CD4-positive, CD25-positive, alpha-beta regulatory T cell (primary cell): Measurements from ENCODE around the gene ATN1. TPM values are rescaled to one million over a fixed set of nuclear protein-coding genes. Genes with fewer than 3 reads are reported as not detected.

ENCODE experiments used
- ATAC-seq, 2 donors: fragments of 150-1000 bp; cut with Tn5 transposase; one replicate each; pipeline ENCODE4 v1.10.0; 2021; ENCODE audit warnings: low read depth in 2 of 2, moderate number of reproducible peaks in 2 of 2, moderate library complexity in 1 of 2
- DNase-seq, 3 donors: peaks; one replicate each; pipeline versions ENCODE4 v3.0.0 to v3.0.0-alpha.2; 2012 to 2022; ENCODE audit warnings: mixed read lengths in 1 of 3
- H3K27ac ChIP-seq: one replicate; pipeline ENCODE4 v1.7.0; 2013; ENCODE audit warnings: mild to moderate bottlenecking, low read length; ENCODE audit not compliant: insufficient read depth, poor library complexity, severe bottlenecking
- H3K27me3 ChIP-seq: one replicate; pipeline ENCODE4 v1.7.0; 2013; ENCODE audit warnings: low read length; ENCODE audit not compliant: control insufficient read depth, insufficient read depth
- H3K36me3 ChIP-seq: one replicate; pipeline ENCODE4 v1.7.0; 2013; ENCODE audit warnings: mild to moderate bottlenecking, low read length, moderate library complexity; ENCODE audit not compliant: control insufficient read depth, insufficient read depth
- H3K4me1 ChIP-seq: 2 replicates; pipeline ENCODE4 v1.7.0; 2013; ENCODE audit warnings: mild to moderate bottlenecking, low read length; ENCODE audit not compliant: insufficient read depth, control insufficient read depth, poor library complexity, severe bottlenecking
- H3K4me3 ChIP-seq: one replicate; pipeline ENCODE4 v1.7.0; 2013; ENCODE audit warnings: low read depth, mild to moderate bottlenecking, low read length, moderate library complexity
- H3K9me3 ChIP-seq, 2 experiments: 1 replicate in 1 of 2; 2 replicates in 1 of 2; pipeline ENCODE4 v1.7.0; 2013; ENCODE audit warnings: low read length in 2 of 2, mild to moderate bottlenecking in 1 of 2, moderate library complexity in 1 of 2; ENCODE audit not compliant: control insufficient read depth in 2 of 2
- H3K27ac Mint-ChIP-seq, 3 donors: one replicate each; pipeline ENCODE4 v1.8.0; 2020 to 2022; ENCODE audit warnings: mild to moderate bottlenecking in 3 of 3, mixed read lengths in 3 of 3, moderate library complexity in 2 of 3
- H3K27me3 Mint-ChIP-seq: one replicate; pipeline ENCODE4 v1.8.0; 2022; ENCODE audit warnings: mild to moderate bottlenecking, mixed read lengths
- H3K36me3 Mint-ChIP-seq: one replicate; pipeline ENCODE4 v1.8.0; 2020; ENCODE audit warnings: mixed read lengths
- H3K4me1 Mint-ChIP-seq, 4 donors: one replicate each; pipeline ENCODE4 v1.8.0; 2020 to 2022; ENCODE audit warnings: mixed read lengths in 4 of 4, mild to moderate bottlenecking in 1 of 4
- H3K4me3 Mint-ChIP-seq, 4 donors: one replicate each; pipeline ENCODE4 v1.8.0; 2020 to 2022; ENCODE audit warnings: mild to moderate bottlenecking in 4 of 4, mixed read lengths in 4 of 4, moderate library complexity in 3 of 4
- H3K9me3 Mint-ChIP-seq, 7 donors: one replicate each; pipeline ENCODE4 v1.8.0; 2020 to 2022; ENCODE audit warnings: mixed read lengths in 7 of 7, mild to moderate bottlenecking in 3 of 7, moderate library complexity in 2 of 7
- polyA plus RNA-seq, 4 donors: library from polyadenylated mRNA; unstranded; fragments of 300-500 nt; fragmentation: Illumina TruSeq; gene quantifications; one replicate each; pipeline ENCODE4 v1.2.3, GENCODE V29; 2021
- total RNA-seq: library from RNA; stranded (reverse); gene quantifications from one replicate; pipeline ENCODE4 v1.2.3, GENCODE V29; 2022

Gene ATN1
- total and polyA plus RNA-seq, 5 donors from 2014 or later = 0.17 to 27.5 (median 0.60) TPM

DNA sequence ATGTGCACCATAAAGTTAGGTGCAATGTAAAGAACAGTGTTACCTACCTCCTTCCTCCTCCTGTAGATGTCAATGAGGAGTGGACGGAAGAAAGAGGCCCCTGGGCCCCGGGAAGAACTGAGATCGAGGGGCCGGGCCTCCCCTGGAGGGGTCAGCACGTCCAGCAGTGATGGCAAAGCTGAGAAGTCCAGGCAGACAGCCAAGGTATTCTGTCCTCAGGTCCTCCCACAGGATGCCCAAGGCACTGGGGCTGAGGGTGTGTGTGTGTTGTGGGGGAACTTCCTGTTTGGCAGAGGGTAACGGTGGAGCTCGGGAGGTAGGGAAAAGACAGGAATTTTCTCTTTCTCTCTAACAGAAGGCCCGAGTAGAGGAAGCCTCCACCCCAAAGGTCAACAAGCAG lies 6.4 kb downstream of the ATN1 start:
- H3K9me3 Mint-ChIP-seq = no peaks in the 10 kb centered on the region
- DNase-seq = no peak
- no peak overlapping the region for H3K4me3 ChIP-seq
- peaks cover 5% of the 10 kb centered on the region for H3K36me3 ChIP-seq
- H3K27ac ChIP-seq = peak overlapping the region; percentile 20
- no peaks in the 10 kb centered on the region for H3K27me3 ChIP-seq
- H3K36me3 Mint-ChIP-seq = peaks cover 12% of the 10 kb centered on the region
- peaks cover 42% of the 10 kb centered on the region for H3K4me1 ChIP-seq
- H3K27me3 Mint-ChIP-seq = no peaks in the 10 kb centered on the region
- H3K4me1 Mint-ChIP-seq = peaks cover 10 to 73% (median 41%) of the 10 kb centered on the region in 4 donors
- H3K4me3 Mint-ChIP-seq = peak overlapping the region in 3 of 4 donors; percentile 27 to 88 (median 32)
- no peak for ATAC-seq
- H3K9me3 ChIP-seq = no peaks in the 10 kb centered on the region
- H3K27ac Mint-ChIP-seq = peak overlapping the region; percentile 89 to 92 (median 91)

DNA sequence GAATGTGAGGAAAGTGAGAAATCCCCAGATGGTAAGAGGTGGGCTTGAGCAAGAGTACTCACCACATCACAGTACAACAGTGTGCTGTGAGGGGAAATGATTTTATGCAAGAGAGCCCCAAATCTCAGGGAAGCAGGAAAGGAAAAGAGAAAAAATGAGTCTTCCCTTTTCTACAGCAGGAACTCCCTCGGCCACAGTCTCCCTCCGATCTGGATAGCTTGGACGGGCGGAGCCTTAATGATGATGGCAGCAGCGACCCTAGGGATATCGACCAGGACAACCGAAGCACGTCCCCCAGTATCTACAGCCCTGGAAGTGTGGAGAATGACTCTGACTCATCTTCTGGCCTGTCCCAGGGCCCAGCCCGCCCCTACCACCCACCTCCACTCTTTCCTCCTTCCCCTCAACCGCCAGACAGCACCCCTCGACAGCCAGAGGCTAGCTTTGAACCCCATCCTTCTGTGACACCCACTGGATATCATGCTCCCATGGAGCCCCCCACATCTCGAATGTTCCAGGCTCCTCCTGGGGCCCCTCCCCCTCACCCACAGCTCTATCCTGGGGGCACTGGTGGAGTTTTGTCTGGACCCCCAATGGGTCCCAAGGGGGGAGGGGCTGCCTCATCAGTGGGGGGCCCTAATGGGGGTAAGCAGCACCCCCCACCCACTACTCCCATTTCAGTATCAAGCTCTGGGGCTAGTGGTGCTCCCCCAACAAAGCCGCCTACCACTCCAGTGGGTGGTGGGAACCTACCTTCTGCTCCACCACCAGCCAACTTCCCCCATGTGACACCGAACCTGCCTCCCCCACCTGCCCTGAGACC lies 7.8 kb downstream of the ATN1 start:
- Mint-ChIP-seq H3K27ac (peak overlapping the region; percentile 91 to 97 (median 95)), H3K9me3 (no peaks in the 10 kb centered on the region), H3K4me3 (peak overlapping the region; percentile 71 to 88 (median 73)), H3K36me3 (peaks cover 12% of the 10 kb centered on the region), H3K4me1 (peaks cover 4 to 70% (median 30%) of the 10 kb centered on the region in 4 donors), H3K27me3 (no peaks in the 10 kb centered on the region)
- DNase-seq = no peak
- ATAC-seq = no peak
- H3K36me3 ChIP-seq = peaks cover 5% of the 10 kb centered on the region
- peak overlapping the region; percentile 93 for H3K27ac ChIP-seq
- no peaks in the 10 kb centered on the region for H3K27me3 ChIP-seq
- peaks cover 34% of the 10 kb centered on the region for H3K4me1 ChIP-seq
- no peaks in the 10 kb centered on the region for H3K9me3 ChIP-seq
- H3K4me3 ChIP-seq = no peak overlapping the region

DNA sequence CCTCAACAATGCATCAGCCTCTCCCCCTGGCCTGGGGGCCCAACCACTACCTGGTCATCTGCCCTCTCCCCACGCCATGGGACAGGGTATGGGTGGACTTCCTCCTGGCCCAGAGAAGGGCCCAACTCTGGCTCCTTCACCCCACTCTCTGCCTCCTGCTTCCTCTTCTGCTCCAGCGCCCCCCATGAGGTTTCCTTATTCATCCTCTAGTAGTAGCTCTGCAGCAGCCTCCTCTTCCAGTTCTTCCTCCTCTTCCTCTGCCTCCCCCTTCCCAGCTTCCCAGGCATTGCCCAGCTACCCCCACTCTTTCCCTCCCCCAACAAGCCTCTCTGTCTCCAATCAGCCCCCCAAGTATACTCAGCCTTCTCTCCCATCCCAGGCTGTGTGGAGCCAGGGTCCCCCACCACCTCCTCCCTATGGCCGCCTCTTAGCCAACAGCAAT lies 8.5 kb downstream of the ATN1 start:
- H3K36me3 ChIP-seq = peaks cover 5% of the 10 kb centered on the region
- peak overlapping the region; percentile 91 to 97 (median 95) for H3K27ac Mint-ChIP-seq
- peaks cover 12% of the 10 kb centered on the region for H3K36me3 Mint-ChIP-seq
- no peak overlapping the region for H3K4me3 ChIP-seq
- no peaks in the 10 kb centered on the region for H3K9me3 ChIP-seq
- H3K27me3 ChIP-seq = no peaks in the 10 kb centered on the region
- no peaks in the 10 kb centered on the region for H3K27me3 Mint-ChIP-seq
- ATAC-seq (no peak), DNase-seq (no peak)
- no peaks in the 10 kb centered on the region for H3K9me3 Mint-ChIP-seq
- peaks cover 34% of the 10 kb centered on the region for H3K4me1 ChIP-seq
- H3K4me1 Mint-ChIP-seq = peaks cover 4 to 67% (median 28%) of the 10 kb centered on the region in 4 donors
- H3K27ac ChIP-seq = peak overlapping the region; percentile 93
- peak overlapping the region; percentile 84 to 94 (median 89) for H3K4me3 Mint-ChIP-seq

DNA sequence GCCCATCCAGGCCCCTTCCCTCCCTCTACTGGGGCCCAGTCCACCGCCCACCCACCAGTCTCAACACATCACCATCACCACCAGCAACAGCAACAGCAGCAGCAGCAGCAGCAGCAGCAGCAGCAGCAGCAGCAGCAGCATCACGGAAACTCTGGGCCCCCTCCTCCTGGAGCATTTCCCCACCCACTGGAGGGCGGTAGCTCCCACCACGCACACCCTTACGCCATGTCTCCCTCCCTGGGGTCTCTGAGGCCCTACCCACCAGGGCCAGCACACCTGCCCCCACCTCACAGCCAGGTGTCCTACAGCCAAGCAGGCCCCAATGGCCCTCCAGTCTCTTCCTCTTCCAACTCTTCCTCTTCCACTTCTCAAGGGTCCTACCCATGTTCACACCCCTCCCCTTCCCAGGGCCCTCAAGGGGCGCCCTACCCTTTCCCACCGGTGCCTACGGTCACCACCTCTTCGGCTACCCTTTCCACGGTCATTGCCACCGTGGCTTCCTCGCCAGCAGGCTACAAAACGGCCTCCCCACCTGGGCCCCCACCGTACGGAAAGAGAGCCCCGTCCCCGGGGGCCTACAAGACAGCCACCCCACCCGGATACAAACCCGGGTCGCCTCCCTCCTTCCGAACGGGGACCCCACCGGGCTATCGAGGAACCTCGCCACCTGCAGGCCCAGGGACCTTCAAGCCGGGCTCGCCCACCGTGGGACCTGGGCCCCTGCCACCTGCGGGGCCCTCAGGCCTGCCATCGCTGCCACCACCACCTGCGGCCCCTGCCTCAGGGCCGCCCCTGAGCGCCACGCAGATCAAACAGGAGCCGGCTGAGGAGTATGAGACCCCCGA lies 9.1 kb downstream of the ATN1 start:
- peaks cover 4 to 64% (median 28%) of the 10 kb centered on the region in 4 donors for H3K4me1 Mint-ChIP-seq
- H3K4me1 ChIP-seq = peaks cover 34% of the 10 kb centered on the region
- H3K27me3 Mint-ChIP-seq = no peaks in the 10 kb centered on the region
- peak overlapping the region; percentile 93 for H3K27ac ChIP-seq
- peak; percentile 48 to 71 (median 57) for DNase-seq
- H3K4me3 Mint-ChIP-seq = peak overlapping the region; percentile 84 to 94 (median 89)
- no peak for ATAC-seq
- H3K27me3 ChIP-seq = no peaks in the 10 kb centered on the region
- H3K9me3 ChIP-seq = no peaks in the 10 kb centered on the region
- peak overlapping the region; percentile 91 to 97 (median 95) for H3K27ac Mint-ChIP-seq
- peak overlapping the region; percentile 41 for H3K4me3 ChIP-seq
- peaks cover 5% of the 10 kb centered on the region for H3K36me3 ChIP-seq
- H3K9me3 Mint-ChIP-seq = no peaks in the 10 kb centered on the region
- peaks cover 12% of the 10 kb centered on the region for H3K36me3 Mint-ChIP-seq

DNA sequence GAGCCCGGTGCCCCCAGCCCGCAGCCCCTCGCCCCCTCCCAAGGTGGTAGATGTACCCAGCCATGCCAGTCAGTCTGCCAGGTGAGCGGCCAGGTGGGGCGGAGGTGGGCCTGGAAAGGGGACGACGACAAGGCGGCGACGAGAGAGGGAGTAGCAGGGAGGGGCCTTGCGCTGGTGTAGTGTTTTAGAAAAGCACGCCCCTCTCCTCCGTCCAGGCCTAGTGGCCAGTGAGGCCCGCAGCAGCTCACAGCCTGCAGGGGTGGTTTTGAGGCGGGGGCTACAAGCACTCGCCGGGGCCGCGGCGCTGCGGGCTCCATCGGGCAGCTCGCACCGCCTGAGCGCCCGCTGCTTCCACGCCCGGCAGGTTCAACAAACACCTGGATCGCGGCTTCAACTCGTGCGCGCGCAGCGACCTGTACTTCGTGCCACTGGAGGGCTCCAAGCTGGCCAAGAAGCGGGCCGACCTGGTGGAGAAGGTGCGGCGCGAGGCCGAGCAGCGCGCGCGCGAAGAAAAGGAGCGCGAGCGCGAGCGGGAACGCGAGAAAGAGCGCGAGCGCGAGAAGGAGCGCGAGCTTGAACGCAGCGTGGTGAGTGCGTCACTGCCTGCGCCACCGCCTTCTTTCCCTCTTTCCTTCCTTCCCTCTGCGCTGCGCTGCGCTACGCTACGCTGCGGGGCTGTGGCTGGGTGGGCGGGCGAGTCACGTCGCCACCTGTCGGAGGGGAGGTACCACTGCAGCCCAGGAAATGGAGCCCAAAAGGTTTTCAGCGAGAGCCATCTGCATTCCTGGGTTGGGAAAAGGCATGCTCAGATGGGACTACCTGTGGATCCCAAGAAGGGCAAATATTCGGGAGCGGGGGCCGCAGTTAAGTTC lies 10.0 kb downstream of the ATN1 start:
- ATAC-seq (peak; percentile 95 to 96), DNase-seq (peak; percentile 89 to 97 (median 94))
- Mint-ChIP-seq H3K9me3 (no peaks in the 10 kb centered on the region), H3K27ac (peak overlapping the region; percentile 91 to 97 (median 97)), H3K36me3 (peaks cover 12% of the 10 kb centered on the region), H3K4me1 (peaks cover 3 to 61% (median 22%) of the 10 kb centered on the region in 4 donors), H3K4me3 (peak overlapping the region; percentile 84 to 94 (median 89)), H3K27me3 (no peaks in the 10 kb centered on the region)
- Histone ChIP-seq H3K27ac (peak overlapping the region; percentile 93), H3K9me3 (no peaks in the 10 kb centered on the region), H3K4me3 (peak overlapping the region; percentile 44), H3K4me1 (peaks cover 30% of the 10 kb centered on the region), H3K36me3 (peaks cover 5% of the 10 kb centered on the region), H3K27me3 (no peaks in the 10 kb centered on the region)

DNA sequence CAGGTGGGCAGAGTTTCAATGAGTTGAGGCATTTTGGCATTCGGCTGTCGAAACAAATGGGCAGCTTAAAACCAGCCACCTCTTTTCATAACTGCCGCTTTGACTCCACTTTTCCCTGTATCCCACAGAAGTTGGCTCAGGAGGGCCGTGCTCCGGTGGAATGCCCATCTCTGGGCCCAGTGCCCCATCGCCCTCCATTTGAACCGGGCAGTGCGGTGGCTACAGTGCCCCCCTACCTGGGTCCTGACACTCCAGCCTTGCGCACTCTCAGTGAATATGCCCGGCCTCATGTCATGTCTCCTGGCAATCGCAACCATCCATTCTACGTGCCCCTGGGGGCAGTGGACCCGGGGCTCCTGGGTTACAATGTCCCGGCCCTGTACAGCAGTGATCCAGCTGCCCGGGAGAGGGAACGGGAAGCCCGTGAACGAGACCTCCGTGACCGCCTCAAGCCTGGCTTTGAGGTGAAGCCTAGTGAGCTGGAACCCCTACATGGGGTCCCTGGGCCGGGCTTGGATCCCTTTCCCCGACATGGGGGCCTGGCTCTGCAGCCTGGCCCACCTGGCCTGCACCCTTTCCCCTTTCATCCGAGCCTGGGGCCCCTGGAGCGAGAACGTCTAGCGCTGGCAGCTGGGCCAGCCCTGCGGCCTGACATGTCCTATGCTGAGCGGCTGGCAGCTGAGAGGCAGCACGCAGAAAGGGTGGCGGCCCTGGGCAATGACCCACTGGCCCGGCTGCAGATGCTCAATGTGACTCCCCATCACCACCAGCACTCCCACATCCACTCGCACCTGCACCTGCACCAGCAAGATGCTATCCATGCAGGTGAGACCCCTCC lies 10.8 kb downstream of the ATN1 start:
- Histone ChIP-seq H3K36me3 (peaks cover 5% of the 10 kb centered on the region), H3K4me1 (peaks cover 38% of the 10 kb centered on the region), H3K9me3 (no peaks in the 10 kb centered on the region), H3K27me3 (no peaks in the 10 kb centered on the region), H3K4me3 (peak overlapping the region; percentile 44), H3K27ac (peak overlapping the region; percentile 93)
- H3K4me3 Mint-ChIP-seq = peak overlapping the region in 3 of 4 donors; percentile 84 to 90 (median 88)
- H3K27me3 Mint-ChIP-seq = no peaks in the 10 kb centered on the region
- H3K4me1 Mint-ChIP-seq = peaks cover 3 to 64% (median 21%) of the 10 kb centered on the region in 4 donors
- H3K27ac Mint-ChIP-seq = peak overlapping the region; percentile 77 to 97 (median 94)
- H3K9me3 Mint-ChIP-seq = no peaks in the 10 kb centered on the region
- peaks cover 12% of the 10 kb centered on the region for H3K36me3 Mint-ChIP-seq
- DNase-seq (no peak), ATAC-seq (no peak)
